T-helper 1 cell (primary cell): ENCODE results near the gene AAK1.
"Not testable (repeated sequence)": the region's sequence is repeated elsewhere in the genome, so short reads cannot be mapped to it uniquely, and the experiment has no call there.

Source experiments
- DNase-seq, 5 donors: peaks; one replicate each; pipeline ENCODE4 v3.0.0-alpha.2; 2012 to 2020

Gene AAK1

GRCh38 chr2:69624611-69625010, 18.9 kb downstream of the AAK1 start:
- no peak for DNase-seq

GRCh38 chr2:69624131-69624530, 19.4 kb downstream of the AAK1 start:
- no peak for DNase-seq

- no peak for DNase-seq
Measured at GRCh38 chr2:69623236-69623635, 20.3 kb downstream of the AAK1 start.

GRCh38 chr2:69622805-69623204, 20.7 kb downstream of the AAK1 start:
- not testable (repeated sequence) for DNase-seq

GRCh38 chr2:69622017-69622540, 21.5 kb downstream of the AAK1 start:
- not testable (repeated sequence) for DNase-seq

GRCh38 chr2:69621440-69621839, 22.1 kb downstream of the AAK1 start:
- DNase-seq, result no peak

GRCh38 chr2:69620870-69621269, 22.7 kb downstream of the AAK1 start:
- no peak for DNase-seq

GRCh38 chr2:69619725-69620124, 23.8 kb downstream of the AAK1 start:
- DNase-seq, result peak in 1 of 5 donors; percentile 74

GRCh38 chr2:69618362-69618761, 25.2 kb downstream of the AAK1 start:
- DNase-seq, result no peak

- no peak for DNase-seq
Measured at GRCh38 chr2:69617744-69618143, 25.8 kb downstream of the AAK1 start.

- peak in 4 of 5 donors; percentile 21 to 40 (median 26) for DNase-seq
Measured at GRCh38 chr2:69616755-69617154, 26.8 kb downstream of the AAK1 start.

- DNase-seq, result no peak
Measured at GRCh38 chr2:69615969-69616368, 27.6 kb downstream of the AAK1 start.

GRCh38 chr2:69615078-69615625, 28.4 kb downstream of the AAK1 start:
- no peak for DNase-seq

GRCh38 chr2:69612707-69613106, 30.8 kb downstream of the AAK1 start:
- no peak for DNase-seq

GRCh38 chr2:69612200-69612599, 31.3 kb downstream of the AAK1 start:
- DNase-seq, result no peak

- no peak for DNase-seq
Measured at GRCh38 chr2:69608109-69608508, 35.4 kb downstream of the AAK1 start.

- DNase-seq, result not testable (repeated sequence)
Measured at GRCh38 chr2:69606771-69607170, 36.8 kb downstream of the AAK1 start.

GRCh38 chr2:69605284-69605683, 38.3 kb downstream of the AAK1 start:
- no peak for DNase-seq

- DNase-seq, result no peak
Measured at GRCh38 chr2:69604836-69605235, 38.7 kb downstream of the AAK1 start.

GRCh38 chr2:69604026-69604678, 39.4 kb downstream of the AAK1 start:
- no peak for DNase-seq

- DNase-seq, result no peak
Measured at GRCh38 chr2:69603146-69603743, 40.3 kb downstream of the AAK1 start.

GRCh38 chr2:69601179-69601612, 42.3 kb downstream of the AAK1 start:
- peak in 1 of 5 donors; percentile 64 for DNase-seq

GRCh38 chr2:69600425-69600824, 43.1 kb downstream of the AAK1 start:
- peak in 1 of 5 donors; percentile 81 for DNase-seq
